Psoas muscle (tissue), 8 donors: ENCODE results near the gene POLR2E. TPM values are rescaled to one million over a fixed set of nuclear protein-coding genes. Genes with fewer than 3 reads are reported as not detected.
A peak's percentile ranks its signal among the peaks of the same experiment; 100 is the strongest.

Experiments used
- ATAC-seq, 4 donors: fragments of 200-7000 bp; cut with Tn5 transposase; one replicate each; pipeline ENCODE4 v1.9.1; 2020; ENCODE audit warnings: moderate library complexity in 3 of 4, mild to moderate bottlenecking in 2 of 4
- DNase-seq, 2 donors: peaks; one replicate each; pipeline ENCODE4 v3.0.0-alpha.2; 2020
- H3K27ac ChIP-seq: fragments of 200-600 bp; one replicate; pipeline ENCODE4 v1.8.0; 2022
- H3K27me3 ChIP-seq, 3 donors: fragments of 200-600 bp in 1 of 3; one replicate each; pipeline versions ENCODE4 v1.6.1 to v1.8.0; 2013 to 2022; ENCODE audit warnings: low read length in 2 of 3, mild to moderate bottlenecking in 2 of 3, moderate library complexity in 1 of 3; ENCODE audit not compliant: insufficient read depth in 3 of 3
- H3K36me3 ChIP-seq, 2 donors: fragments of 200-600 bp in 1 of 2; one replicate each; pipeline versions ENCODE4 v1.6.1 to v1.8.0; 2013 to 2022; ENCODE audit warnings: low read depth in 1 of 2, mild to moderate bottlenecking in 1 of 2, moderate library complexity in 1 of 2; ENCODE audit not compliant: insufficient read depth in 1 of 2
- H3K4me1 ChIP-seq: fragments of 200-600 bp; one replicate; pipeline ENCODE4 v1.8.0; 2022
- H3K4me3 ChIP-seq: fragments of 200-600 bp; one replicate; pipeline ENCODE4 v1.8.0; 2022; ENCODE audit warnings: mild to moderate bottlenecking
- H3K9me3 ChIP-seq: fragments of 200-600 bp; one replicate; pipeline ENCODE4 v1.8.0; 2022
- CTCF ChIP-seq: fragments of 200-600 bp; IDR thresholded peaks from one replicate; pipeline ENCODE4 v1.8.0; 2022; ENCODE audit warnings: antibody characterized with exemption
- WGBS, 3 donors: extraction: QIAGEN DNeasy Blood & Tissue Kit; methylation state at CpG; one replicate each; pipeline versions ENCODE4 v1.1.6 to v1.1.7; 2013; 5-methylcytosine and 5-hydroxymethylcytosine counted together
- intact Hi-C, 2 donors: fragments of 100-400 bp; cut with DNase I; formaldehyde crosslinking; loops; one replicate each; pipeline versions ENCODE4 v1.11.0 to v1.14.2; 2022
- polyA plus RNA-seq, 3 donors: library from polyadenylated mRNA; stranded (reverse); fragments of 200-250 nt; gene quantifications; one replicate each; pipeline ENCODE4 v1.2.3, GENCODE V29; 2013
- total RNA-seq, 4 donors: library from RNA; stranded (reverse); fragmentation: NEBNext Ultra II Directional in 2 of 4; extraction: Animal tissue kit (Norgen Biotek cat#: 25700) in 2 of 4; gene quantifications; one replicate each; pipeline versions ENCODE4 v1.2.1 to v1.2.4, GENCODE V29; 2021 to 2023
- donor health status: healthy with polysubstance abuse.
- donor health status: DM: no; HTN: no; CAD: no; lungs with moderate emphysema.
- donor health status: Bipolar disorder and iron deficiency.
- donor health status: healthy.
- donor health status: DM: yes; HTN: yes; CAD: no.
- donor health status: DM: no; HTN: no; CAD: no.
- donor health status: DM: no; HTN: no; CAD: no.
- donor health status: DM: yes; HTN: yes; CAD: no.

Gene POLR2E
- total and polyA plus RNA-seq, 7 donors = 133 to 243 (median 147) TPM

- 69 to 84% (median 75%) methylated on average over 9 to 12 of the region's 12 CpGs for WGBS, 3 donors
- TF ChIP-seq CTCF = no peak
- intact Hi-C loops = no loop called here
- Histone ChIP-seq H3K27ac (no peak overlapping the region), H3K4me3 (no peak overlapping the region), H3K9me3 (no peaks in the 10 kb centered on the region), H3K36me3 (no peaks in the 10 kb centered on the region), H3K4me1 (peaks cover 10% of the 10 kb centered on the region), H3K27me3 (no peaks in the 10 kb centered on the region)
- ATAC-seq = no peak
- DNase-seq = no peak
These were observed 41.0 kb upstream of the POLR2E start for GRCh38 chr19:1136201-1136600.

GRCh38 chr19:1135454-1135853, 40.3 kb upstream of the POLR2E start:
- 81 to 86% (median 83%) methylated on average over 17 of the region's 17 CpGs for WGBS, 3 donors
- Histone ChIP-seq H3K27me3 (no peaks in the 10 kb centered on the region), H3K36me3 (no peaks in the 10 kb centered on the region), H3K4me3 (no peak overlapping the region), H3K4me1 (peaks cover 18% of the 10 kb centered on the region), H3K9me3 (no peaks in the 10 kb centered on the region), H3K27ac (no peak overlapping the region)
- DNase-seq = no peak
- intact Hi-C loops = no loop called here
- no peak for TF ChIP-seq CTCF
- no peak for ATAC-seq

- no peak overlapping the region for H3K27ac ChIP-seq
- H3K4me3 ChIP-seq = no peak overlapping the region
- DNase-seq = no peak
- H3K27me3 ChIP-seq = no peaks in the 10 kb centered on the region
- intact Hi-C loops = loop anchor here in 1 of 2 donors (5.0 kb wide), 1 partner anchor 38 kb away; the partner anchor contains the start of gene SBNO2
- 90 to 95% (median 93%) methylated on average over 11 of the region's 11 CpGs for WGBS, 3 donors
- H3K36me3 ChIP-seq = no peaks in the 10 kb centered on the region
- no peak for ATAC-seq
- no peak for TF ChIP-seq CTCF
- peaks cover 19% of the 10 kb centered on the region for H3K4me1 ChIP-seq
- no peaks in the 10 kb centered on the region for H3K9me3 ChIP-seq
These were observed 39.3 kb upstream of the POLR2E start for GRCh38 chr19:1134431-1134830.

GRCh38 chr19:1133471-1133929, 38.3 kb upstream of the POLR2E start:
- Histone ChIP-seq H3K27ac (peak overlapping the region; percentile 86), H3K4me3 (peak overlapping the region; percentile 90), H3K36me3 (no peaks in the 10 kb centered on the region), H3K4me1 (peaks cover 19% of the 10 kb centered on the region), H3K9me3 (no peaks in the 10 kb centered on the region), H3K27me3 (no peaks in the 10 kb centered on the region)
- DNase-seq (no peak), ATAC-seq (peak in 1 of 4 donors; percentile 3)
- WGBS, 3 donors = 95 to 100% (median 97%) methylated on average over 11 to 25 of the region's 25 CpGs
- intact Hi-C loops = loop anchor here in 1 of 2 donors (5.0 kb wide), 1 partner anchor 39 kb away; the partner anchor contains the start of gene SBNO2
- TF ChIP-seq CTCF = no peak
